Posterior cingulate gyrus (tissue), 11 donors: Measurements from ENCODE around the gene NUS1.
A peak's percentile ranks its signal among the peaks of the same experiment; 100 is the strongest.
"Not testable (repeated sequence)": the region's sequence is repeated elsewhere in the genome, so short reads cannot be mapped to it uniquely, and the experiment has no call there.

Experiments
- DNase-seq, 10 donors: peaks; one replicate each; pipeline versions ENCODE4 v3.0.0 to v3.0.0-alpha.2; 2020 to 2021; ENCODE audit warnings: mixed read lengths in 3 of 10
- intact Hi-C: fragments of 100-400 bp; cut with DNase I; formaldehyde crosslinking; loops from one replicate; pipeline ENCODE4 v1.15.1; 2023

The NUS1 gene

DNA sequence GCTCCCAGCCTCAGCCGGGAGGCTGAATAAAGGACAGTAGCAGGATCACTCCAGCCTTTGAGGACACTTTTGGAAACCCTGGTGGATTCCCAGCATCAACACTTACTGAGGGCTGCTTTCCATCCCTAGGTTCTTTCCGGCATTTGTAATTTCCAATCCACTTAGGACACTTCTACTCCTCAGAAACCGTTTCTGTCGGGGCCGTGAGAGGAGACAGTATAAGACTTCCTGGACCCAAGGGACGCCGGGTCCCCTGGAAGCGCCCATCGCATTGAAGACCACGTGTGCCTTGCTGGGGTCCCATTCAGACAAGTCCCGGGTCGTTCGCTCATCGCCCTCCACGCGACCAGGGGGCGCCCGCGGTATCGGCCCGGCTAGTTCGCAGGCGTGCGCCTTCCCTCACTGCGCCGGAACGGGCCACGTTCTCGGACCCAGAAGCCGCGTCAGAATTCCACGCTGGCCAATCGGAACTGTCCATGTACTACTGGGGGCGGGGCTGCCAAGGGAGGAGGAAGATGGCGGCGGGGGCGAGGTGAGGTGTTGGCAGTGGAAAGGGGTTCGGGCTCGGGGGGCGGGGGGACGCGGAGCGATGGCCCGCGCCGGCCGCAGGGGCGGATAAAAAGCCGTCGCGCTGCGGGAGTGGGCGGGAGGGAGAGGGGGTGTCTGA, at the start of gene NUS1:
NUS1 (plus strand) TSS at position 479 of the 667 bp plus-strand sequence. CDS start 202 bp downstream, outside the sequence.
- peak; percentile 98 to 100 (median 98) for DNase-seq
- intact Hi-C loops, result loop anchor here (1.0 to 10.0 kb wide), 2 partner anchors 73 to 230 kb away; partner anchors contain the start of genes GOPC and SLC35F1

DNA sequence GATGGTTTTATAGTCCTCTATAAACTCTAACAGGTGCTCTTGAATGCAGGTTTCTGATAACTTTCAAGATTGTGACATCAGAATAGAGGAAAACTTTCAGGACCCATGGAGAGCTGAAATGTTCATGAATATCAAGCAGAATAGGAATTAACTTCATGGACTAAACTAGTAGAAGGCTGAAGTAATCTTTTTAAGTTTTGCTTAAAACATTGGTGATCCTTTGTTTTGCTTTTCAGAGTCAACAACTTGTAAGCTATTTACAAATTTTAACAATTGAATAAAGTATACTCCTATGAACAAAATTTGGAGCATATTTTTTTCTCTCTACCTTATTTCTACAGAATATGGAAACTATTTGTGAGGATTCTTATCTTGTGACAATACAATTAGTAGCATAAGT, 47.7 kb upstream of the NUS1 start:
- intact Hi-C loops, result no loop called here
- no peak for DNase-seq

DNA sequence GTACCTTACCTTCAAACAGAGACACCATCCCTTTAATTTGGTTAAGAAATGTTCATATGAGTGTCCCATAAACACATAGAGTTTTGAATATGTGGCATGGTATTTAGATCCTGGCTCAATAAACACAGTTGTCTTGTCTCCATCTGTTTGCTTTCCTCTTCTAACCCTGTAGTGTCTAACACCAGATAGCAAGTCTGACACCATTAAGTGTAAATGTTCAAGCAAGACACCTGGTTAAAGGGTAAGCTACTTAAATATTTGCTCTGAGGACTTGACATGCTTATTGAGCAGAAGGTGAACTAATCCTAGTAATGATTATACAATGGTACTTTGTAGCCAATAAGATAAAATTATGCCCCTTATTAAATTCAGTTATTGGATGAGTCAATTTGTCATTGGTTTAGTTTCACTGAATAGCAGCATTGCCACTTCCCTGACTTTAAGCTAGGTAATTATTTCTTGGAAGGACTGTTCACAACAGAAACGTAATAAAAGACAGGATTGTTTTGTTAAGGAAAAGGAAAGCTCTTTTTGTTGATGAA, 46.1 kb upstream of the NUS1 start:
- no peak for DNase-seq
- intact Hi-C loops, result no loop called here

DNA sequence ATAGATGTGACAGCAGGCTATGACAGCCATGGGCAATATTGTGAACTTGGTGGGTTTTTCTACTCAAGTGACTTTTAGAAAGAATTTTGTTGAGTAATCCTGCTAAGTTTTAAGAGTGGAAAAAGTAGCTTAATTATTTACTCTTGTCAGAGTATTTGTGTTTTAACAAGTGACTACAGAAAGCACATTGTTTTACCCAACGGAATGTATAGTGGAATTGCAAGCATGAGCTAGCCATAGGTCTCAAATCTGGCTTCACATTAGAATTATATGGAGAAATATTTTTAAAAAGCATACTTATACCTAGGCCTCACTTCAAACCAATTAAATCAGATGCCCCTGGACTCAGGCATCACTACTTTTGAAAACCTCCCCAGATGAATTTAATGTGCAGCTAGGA, 37.5 kb upstream of the NUS1 start:
- DNase-seq, result no peak
- intact Hi-C loops, result no loop called here

DNA sequence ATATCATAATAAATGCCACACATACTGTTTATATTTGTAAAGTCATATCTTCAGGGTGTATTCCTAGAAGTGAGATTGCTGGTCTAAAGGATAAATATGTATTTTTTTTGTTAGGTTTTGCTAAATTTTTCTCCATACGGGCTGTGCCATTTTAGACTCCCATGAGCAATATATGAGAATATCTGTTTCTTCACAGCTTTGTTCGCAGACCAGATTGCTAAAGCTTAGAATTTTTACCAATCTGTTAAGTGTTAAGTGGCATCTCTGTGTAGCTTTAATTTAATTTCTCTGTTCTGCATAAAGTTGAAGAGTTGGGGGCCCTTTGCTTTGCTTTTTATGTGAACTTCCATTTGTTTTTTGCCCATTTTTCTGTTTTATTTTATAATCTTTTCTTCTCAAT, 32.3 kb upstream of the NUS1 start:
- no peak for DNase-seq
- intact Hi-C loops, result no loop called here

DNA sequence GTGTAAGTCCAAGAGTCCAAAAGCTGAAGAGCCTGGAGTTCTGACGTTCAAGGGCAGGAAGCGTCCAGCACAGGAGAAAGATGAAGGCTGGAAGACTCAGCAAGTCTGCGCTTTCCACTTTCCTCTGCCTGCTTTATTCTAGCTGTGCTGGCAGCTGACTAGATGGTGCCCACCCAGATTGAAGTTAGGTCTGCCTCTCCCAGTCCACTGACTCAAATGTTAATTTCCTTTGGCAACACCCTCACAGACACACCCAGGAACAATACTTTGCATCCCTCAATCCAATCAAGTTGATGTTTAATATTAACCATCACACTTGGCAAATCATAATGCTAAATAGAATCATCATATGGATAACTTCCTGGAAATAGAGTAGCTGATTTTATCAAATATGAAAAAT, 23.3 kb upstream of the NUS1 start:
- intact Hi-C loops, DNase-seq: not testable (repeated sequence)

DNA sequence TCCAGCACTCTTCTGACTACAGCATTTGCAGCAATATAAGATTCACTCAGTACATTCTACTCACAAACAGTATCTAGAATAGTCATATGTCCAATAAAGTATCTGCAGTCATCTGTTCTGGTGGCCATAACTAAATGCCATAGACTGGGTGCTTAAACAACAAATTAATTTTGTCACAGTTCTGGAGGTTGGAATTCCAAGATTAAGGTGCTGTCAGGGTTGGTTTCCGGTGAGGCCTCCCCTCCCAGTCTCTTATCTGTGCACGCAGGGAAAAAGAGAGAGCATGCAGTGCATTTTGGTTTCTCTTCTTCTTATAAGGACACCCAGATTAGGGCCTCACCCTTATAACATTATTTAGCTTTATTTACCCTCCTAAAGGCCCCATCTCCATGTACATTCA, 21.3 kb upstream of the NUS1 start:
- intact Hi-C loops, result no loop called here

DNA sequence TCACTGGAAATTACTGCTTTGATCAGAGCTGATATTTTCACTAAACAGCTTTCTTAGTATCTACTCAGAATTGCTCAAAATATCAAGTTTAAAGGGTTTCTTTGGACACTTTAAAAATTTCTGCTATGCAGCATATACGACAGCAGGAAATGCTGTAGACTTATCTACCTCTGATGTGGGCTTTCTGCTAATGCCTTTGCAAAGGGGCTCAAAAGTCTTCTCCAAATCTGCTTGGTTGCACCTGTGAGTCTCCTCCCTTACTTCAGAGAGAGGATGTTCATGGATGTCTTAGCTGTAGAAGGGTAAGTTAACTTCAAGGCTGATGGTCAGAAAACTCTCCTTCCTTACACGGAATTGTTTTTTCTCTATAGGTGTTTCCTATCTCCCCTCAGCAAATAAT, 19.9 kb upstream of the NUS1 start:
- DNase-seq, result no peak
- intact Hi-C loops, result no loop called here

More for the DNA sequence above, 21.3 kb upstream of the NUS1 start:
- no peak for DNase-seq

DNA sequence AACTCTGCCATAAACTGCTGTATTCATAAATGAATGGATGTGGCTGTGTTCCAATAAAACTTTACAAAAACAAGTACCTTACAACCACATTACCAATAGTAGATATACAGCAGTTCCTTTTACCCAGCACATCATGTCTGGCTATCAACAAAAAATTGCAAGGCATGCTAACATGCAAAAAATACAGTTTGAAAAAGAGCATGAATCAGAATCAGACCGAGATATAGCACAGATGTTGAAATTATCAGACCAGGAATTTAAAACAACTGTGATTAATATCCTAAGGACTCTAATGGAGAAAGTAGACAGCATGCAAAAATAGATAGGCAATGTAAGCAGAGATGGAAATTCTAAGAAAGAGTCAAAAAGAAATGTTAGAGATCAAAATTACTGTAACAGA, 8.4 kb upstream of the NUS1 start:
- intact Hi-C loops, result no loop called here

DNA sequence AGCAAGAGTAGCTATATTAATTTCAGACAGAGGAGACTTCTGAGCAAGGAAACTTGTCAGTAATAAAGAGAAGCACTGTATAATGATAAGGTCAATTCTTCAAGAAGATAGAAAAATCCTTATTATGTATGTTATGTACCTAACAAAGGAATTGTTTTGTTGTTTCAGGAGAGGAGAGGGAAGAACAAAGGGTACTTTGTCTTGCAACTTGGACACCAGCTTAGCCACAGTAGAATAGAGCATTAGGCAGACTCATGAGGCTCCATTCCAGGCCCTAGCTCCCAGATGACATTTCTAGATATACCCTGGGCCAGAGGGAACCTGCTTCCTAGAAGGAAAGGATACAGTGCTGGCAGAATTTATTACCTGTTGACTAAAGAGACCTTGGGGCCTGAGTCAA, 6.5 kb upstream of the NUS1 start:
- DNase-seq, result no peak
- intact Hi-C loops, result no loop called here

More for the DNA sequence above, 8.4 kb upstream of the NUS1 start:
- DNase-seq, result no peak

DNA sequence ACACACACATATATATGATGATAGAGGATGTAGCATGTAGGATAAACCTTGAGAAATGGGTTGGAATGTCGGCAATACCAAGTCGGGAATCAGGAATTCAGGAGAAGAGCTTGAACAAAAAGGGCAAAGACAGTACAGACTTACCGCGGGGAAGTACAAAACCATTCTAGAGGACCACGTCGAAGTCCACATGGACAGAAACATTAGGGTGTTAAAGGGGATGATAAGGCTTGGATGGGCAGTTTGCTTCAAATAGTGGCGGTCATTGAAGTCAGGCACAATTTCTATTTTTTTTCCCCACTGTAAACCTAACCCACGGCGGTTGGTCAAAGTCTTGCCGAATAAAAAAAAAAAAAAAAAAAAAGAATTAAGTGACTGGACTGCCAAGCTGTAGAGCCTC, 766 bp upstream of the NUS1 start:
- intact Hi-C loops, result loop anchor here (10.0 kb wide), 1 partner anchor 230 kb away; the partner anchor contains the start of gene SLC35F1
- no peak for DNase-seq

DNA sequence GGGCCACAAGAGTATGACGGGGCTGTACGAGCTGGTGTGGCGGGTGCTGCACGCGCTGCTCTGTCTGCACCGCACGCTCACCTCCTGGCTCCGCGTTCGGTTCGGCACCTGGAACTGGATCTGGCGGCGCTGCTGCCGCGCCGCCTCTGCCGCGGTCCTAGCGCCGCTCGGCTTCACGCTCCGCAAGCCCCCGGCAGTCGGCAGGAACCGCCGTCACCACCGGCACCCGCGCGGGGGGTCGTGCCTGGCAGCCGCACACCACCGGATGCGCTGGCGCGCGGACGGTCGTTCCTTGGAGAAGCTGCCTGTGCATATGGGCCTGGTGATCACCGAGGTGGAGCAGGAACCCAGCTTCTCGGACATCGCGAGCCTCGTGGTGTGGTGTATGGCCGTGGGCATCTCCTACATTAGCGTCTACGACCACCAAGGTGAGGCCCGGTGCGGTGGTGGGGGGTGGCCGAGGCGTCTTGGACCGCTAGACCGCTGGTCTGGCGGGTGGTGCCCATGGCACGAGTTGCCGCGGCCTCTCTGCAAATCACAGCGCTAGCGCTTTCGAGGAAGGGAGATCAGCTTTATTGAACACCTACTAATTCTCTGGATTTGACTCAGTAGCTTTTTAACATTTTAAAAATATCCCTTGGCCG, 511 bp downstream of the NUS1 start:
- peak in 6 of 10 donors; percentile 15 to 82 (median 42) for DNase-seq
- intact Hi-C loops, result loop anchor here (1.0 to 10.0 kb wide), 2 partner anchors 73 to 229 kb away; partner anchors contain the start of genes GOPC and SLC35F1

DNA sequence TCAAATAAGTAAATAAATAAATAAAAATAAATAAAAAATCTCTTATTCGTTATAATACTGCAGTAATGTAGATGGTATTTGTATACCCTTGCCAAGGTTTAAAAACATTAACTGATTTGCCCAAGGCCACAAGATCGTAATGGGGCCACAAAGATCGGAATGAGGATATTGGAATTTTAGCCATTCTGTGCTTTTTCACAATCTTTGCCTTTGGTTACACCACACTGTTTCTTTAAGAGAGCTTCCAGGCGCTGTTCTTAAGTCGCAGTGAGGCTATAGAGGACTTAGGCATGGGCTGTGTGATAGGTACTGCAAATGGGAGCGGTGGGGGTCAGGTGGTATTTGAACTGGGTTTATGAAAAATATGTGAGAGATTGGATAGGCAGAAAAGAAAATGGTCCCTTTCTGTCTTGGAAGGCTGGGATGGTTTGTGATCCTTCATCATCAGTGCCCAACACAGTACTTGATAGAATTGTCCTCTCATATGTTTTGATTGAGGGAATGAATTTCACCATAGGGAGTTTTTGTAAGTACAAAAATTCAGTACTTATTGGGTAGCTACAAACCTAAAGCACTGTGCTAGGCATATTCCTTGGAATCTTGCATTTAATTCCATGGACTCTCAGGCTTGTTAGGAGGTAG, 1.4 kb downstream of the NUS1 start:
- DNase-seq, result no peak
- intact Hi-C loops, result loop anchor here (10.0 kb wide), 1 partner anchor 228 kb away; the partner anchor contains the start of gene SLC35F1

DNA sequence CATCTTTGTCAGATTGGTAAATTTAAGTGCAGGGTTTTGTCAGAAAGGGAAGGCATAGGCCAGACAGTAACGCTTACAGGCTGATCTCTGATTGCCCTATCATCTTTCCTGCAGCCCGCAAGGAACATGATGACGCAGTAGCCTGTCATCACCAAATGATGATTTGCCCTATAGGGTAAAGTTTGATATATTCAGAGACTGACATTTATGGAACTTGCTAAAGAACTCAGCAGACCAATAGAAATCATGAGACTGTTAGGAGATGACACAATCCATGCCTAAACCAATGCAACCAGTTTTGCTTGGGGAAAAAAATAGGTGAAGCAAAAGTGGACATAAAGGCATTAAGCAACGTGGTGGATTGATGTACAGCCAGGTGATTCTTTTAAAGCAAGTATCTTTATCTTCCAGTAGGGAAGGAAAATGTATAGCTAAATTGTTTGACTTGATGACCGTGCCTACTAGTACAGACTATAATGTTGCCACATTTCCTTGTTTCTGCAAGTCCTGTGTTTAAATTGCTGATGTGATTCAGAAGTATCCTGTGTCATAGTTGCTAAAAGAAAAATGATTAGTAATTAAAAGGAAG, 2.4 kb downstream of the NUS1 start:
- intact Hi-C loops, result loop anchor here (10.0 kb wide), 1 partner anchor 227 kb away; the partner anchor contains the start of gene SLC35F1
- no peak for DNase-seq

DNA sequence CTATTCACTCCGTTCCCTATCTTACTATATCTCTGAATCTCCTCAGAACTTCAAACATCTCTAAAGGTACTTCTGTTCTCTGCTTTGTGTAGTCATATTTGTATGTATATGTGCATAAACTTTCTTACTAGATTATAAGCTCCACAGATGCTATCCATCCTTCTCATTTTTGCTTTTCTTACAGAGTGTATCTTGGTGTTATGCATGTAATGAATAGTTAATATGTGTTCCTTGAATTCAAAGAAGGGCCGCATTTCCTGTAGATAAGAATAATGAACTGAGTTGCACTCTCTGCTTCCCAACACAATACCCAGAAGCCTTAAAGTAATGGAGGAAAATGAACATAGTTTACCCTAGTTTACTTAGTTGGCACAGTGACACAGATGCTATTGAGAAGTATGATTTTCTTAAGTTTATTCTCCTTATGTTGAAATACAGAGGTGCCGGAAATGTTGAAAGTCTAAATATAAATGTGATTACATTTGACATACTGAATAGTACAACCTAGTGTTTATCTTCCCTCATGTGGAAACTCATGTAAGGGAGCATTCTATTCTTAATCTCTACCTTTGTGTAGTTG, 6.0 kb downstream of the NUS1 start:
- intact Hi-C loops, result no loop called here
- DNase-seq, result no peak

DNA sequence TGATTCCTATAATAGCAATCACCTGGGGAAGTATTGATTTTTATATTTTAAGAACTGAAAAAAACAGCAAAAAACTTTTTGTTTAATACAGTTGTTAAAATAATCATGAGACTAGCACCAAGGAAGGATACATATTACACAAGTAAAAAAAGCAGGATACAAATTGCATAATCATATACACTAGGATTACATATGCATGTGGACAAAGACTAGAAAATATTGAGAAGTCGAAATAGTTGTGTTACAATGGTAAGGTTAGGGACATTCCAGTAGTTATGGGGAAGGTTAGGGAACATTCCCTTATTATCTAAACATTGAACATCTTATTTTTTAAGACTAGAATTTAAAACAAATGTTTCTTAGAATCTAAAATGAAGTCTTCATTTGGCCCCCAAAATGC, 9.5 kb downstream of the NUS1 start:
- intact Hi-C loops, result no loop called here
- no peak for DNase-seq

DNA sequence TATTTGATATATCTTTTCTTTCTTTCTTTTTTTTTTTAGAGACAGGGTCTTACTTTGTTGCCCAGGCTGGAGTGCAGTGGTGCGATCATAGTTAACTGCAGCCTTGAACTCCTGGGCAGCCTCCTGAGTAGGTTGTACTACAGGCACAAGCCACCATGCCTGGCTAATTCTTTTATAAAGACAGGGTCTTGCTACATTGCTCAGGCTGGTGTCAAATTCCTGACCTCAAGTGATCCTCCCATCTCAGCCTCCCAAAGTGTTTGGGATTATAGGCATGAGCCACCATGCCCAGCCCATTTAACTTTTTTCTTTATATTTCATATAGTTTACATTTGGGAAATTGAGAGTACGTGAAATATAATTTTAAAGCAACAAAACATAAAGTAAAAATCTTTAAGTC, 10.1 kb downstream of the NUS1 start:
- DNase-seq, result no peak
- intact Hi-C loops, result no loop called here

DNA sequence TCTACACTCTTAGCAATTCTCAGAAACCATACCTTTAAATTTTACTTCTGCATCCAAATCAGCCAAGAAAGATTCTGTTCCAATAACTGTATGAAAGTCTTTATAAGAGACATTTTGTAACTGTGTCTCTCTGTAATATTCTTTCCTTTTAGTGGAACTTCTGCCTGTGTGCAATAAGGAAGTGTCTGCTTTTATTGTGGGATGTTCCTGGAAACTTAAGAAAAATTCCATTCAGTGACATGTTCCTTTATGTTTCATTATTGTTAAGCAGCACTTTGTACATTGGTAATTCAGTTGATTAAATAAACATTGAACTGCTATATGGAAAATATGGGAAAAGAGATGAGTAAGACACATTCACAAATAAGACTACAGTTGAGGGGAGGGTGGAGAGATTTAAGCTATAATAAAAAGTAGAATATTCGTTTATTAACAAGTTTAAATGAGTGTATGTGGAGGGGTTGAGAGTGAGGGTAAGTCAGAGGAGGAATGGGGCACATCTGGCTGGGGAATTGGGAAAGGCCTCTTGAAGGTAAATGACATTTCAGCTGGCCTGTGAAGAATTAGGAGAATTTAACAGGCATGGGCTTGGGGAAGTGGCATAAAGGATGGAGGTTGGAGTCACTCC, 11.9 kb downstream of the NUS1 start:
- intact Hi-C loops, result no loop called here
- DNase-seq, result no peak

DNA sequence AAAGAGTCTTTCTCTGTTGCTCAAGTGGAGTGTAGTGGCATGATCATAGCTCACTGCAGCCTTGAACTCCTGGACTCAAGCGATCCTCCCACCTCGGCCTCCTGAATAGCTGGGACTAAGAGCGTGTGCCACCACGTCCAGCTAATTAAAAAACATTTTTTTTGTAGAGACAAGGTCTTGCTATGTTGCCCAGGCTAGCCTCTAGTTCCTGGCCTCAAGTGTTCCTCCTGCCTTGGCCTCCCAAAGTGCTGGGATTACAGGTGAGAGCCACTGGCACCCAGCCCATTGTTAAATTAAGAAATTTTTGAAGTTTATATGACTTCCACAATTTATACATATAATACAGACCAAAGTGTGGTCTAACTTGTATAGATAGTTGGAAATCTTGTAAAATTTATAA, 14.3 kb downstream of the NUS1 start:
- intact Hi-C loops, DNase-seq: not testable (repeated sequence)

DNA sequence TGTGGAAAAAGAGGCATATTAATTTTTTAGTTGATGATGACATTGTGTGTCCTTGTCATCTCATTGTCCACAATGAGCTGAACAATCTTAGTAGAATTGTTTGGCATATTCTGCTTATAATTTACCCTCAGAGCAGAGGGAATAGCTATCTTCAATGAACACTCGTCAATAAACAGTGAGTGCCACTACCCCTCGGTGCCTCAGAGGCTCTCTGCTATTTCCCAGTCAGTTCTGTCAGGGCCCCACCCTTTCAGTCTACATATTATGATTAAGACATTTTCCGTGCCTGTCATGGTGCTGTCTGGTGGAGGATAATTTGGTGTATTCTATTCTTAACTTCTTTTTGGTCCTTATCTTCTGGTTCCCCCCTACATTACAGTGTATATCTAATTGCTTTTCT, 31.2 kb downstream of the NUS1 start:
- DNase-seq, result no peak
- intact Hi-C loops, result no loop called here
